K562 (cell line): Measurements from ENCODE around the gene PLXDC1. TPM values are rescaled to one million over a fixed set of nuclear protein-coding genes. Genes with fewer than 3 reads are reported as not detected.

Experiments used
- ATAC-seq: fragments of 200-7000 bp; cut with Tn5 transposase; 3 replicates; pipeline ENCODE4 v1.9.1; 2020; ENCODE audit warnings: moderate library complexity
- BruUV-seq: library from RNA; stranded (reverse); fragments of 400-500 nt; replicated peaks from 2 replicates; lab custom pipeline; 2021; lab: Mats Ljungman, UMichigan
- CTCF ChIA-PET: fragments of 300-600 bp; formaldehyde crosslinking; extraction: SDS; loops from one replicate; lab custom pipeline; 2021; ENCODE audit warnings: low intra/inter-chr PET ratio; lab: Yijun Ruan, JAX
- POLR2A ChIA-PET: fragments of 300-600, 350-650 bp; sonication (Branson Sonifier 250); formaldehyde crosslinking; extraction: SDS; loops from one replicate; lab custom pipeline; 2021; ENCODE audit warnings: antibody characterized with exemption, inconsistent platforms; lab: Yijun Ruan, JAX
- DNase-seq, 4 experiments: peaks; one replicate each; pipeline versions ENCODE4 v3.0.0 to v3.0.0-alpha.2; 2011 to 2018; ENCODE audit warnings: low spot score in 3 of 4, mixed read lengths in 3 of 4; ENCODE audit errors: extremely low read depth in 1 of 4
- FAIRE-seq: peaks from 2 replicates; lab custom pipeline; 2011; peaks lifted over from hg19 to GRCh38; lab: Jason Lieb, UNC
- H2AFZ ChIP-seq: 2 replicates; pipeline ENCODE4 v1.6.0; 2011; ENCODE audit warnings: low read depth, low read length, control low read depth, inconsistent platforms
- H3K27ac ChIP-seq: fragments of 200-600 bp; 3 replicates; pipeline ENCODE4 v1.8.0; 2011; ENCODE audit warnings: low read depth, mild to moderate bottlenecking, control low read depth, inconsistent platforms, low read length, moderate library complexity, mixed read lengths; ENCODE audit errors: extremely low read depth
- H3K27me3 ChIP-seq, 2 experiments: fragments of 300-600 bp in 1 of 2; 2 replicates in 1 of 2; 3 replicates in 1 of 2; pipeline versions ENCODE4 v1.6.0 to v1.8.0; 2011; ENCODE audit warnings: inconsistent platforms in 2 of 2, low read length in 2 of 2, mild to moderate bottlenecking in 1 of 2, mixed read lengths in 1 of 2, moderate library complexity in 1 of 2; ENCODE audit not compliant: control insufficient read depth in 2 of 2, insufficient read depth in 2 of 2
- H3K36me3 ChIP-seq: fragments of 300-600 bp; 3 replicates; pipeline ENCODE4 v1.8.0; 2011; ENCODE audit warnings: mild to moderate bottlenecking, low read length, inconsistent platforms; ENCODE audit not compliant: control insufficient read depth, insufficient read depth
- H3K4me1 ChIP-seq, 2 experiments: fragments of 200-600 bp in 1 of 2; replicated peaks in 1 of 2; 2 replicates in 1 of 2; 3 replicates in 1 of 2; pipeline versions ENCODE4 v1.5.1 to v1.8.0; 2011; ENCODE audit warnings: inconsistent platforms in 2 of 2, low read length in 2 of 2, mild to moderate bottlenecking in 1 of 2, mixed read lengths in 1 of 2, moderate library complexity in 1 of 2; ENCODE audit not compliant: control insufficient read depth in 2 of 2, insufficient read depth in 2 of 2
- H3K4me2 ChIP-seq: 2 replicates; pipeline ENCODE4 v1.6.1; 2011; ENCODE audit warnings: low read length, control low read depth, inconsistent platforms, mixed read lengths; ENCODE audit not compliant: insufficient read depth
- H3K4me3 ChIP-seq: fragments of 200-600 bp; sonication (generic), shearing (Covaris generic); 2 replicates; pipeline ENCODE4 v1.5.1; 2016; ENCODE audit warnings: control low read depth, inconsistent platforms
- H3K79me2 ChIP-seq: fragments of 200-600 bp; 3 replicates; pipeline ENCODE4 v1.8.0; 2011; ENCODE audit warnings: low read length, inconsistent platforms; ENCODE audit not compliant: control insufficient read depth, insufficient read depth
- H3K9ac ChIP-seq, 2 experiments: 2 replicates each; pipeline versions ENCODE4 v1.6.0 to v1.6.1; 2011; ENCODE audit warnings: low read depth in 2 of 2, low read length in 2 of 2, control low read depth in 1 of 2, inconsistent platforms in 1 of 2, mild to moderate bottlenecking in 1 of 2, mixed read lengths in 1 of 2; ENCODE audit not compliant: insufficient read depth in 1 of 2
- H3K9me1 ChIP-seq: one replicate; pipeline ENCODE4 v1.6.0; 2011; ENCODE audit warnings: inconsistent platforms, mild to moderate bottlenecking, low read length, moderate library complexity; ENCODE audit not compliant: control insufficient read depth, insufficient read depth
- H3K9me3 ChIP-seq: replicated peaks from 2 replicates; pipeline ENCODE4 v1.5.1; 2011; ENCODE audit warnings: low read depth, low read length, inconsistent platforms; ENCODE audit not compliant: control insufficient read depth, insufficient read depth
- H4K20me1 ChIP-seq: replicated peaks from 2 replicates; pipeline ENCODE4 v1.6.1; 2011; ENCODE audit warnings: low read length, inconsistent platforms, mixed read lengths; ENCODE audit not compliant: control insufficient read depth, insufficient read depth
- ARID1B ChIP-seq: fragments of 450-650 bp; IDR thresholded peaks from 2 replicates; pipeline ENCODE4 v1.6.1; 2016; ENCODE audit warnings: antibody characterized with exemption, mild to moderate bottlenecking, inconsistent platforms
- ATF3 ChIP-seq, 2 experiments: fragments of 450-650 bp in 1 of 2; sonication (generic) in 1 of 2; formaldehyde crosslinking in 1 of 2; IDR thresholded peaks in 1 of 2; conservative IDR thresholded peaks in 1 of 2; 2 replicates each; pipeline versions ENCODE4 v1.6.1 to v1.8.1; 2016 to 2023; ENCODE audit warnings: mild to moderate bottlenecking in 2 of 2, moderate library complexity in 2 of 2, inconsistent platforms in 1 of 2, missing genetic modification reagents in 1 of 2
- CBFA2T2 ChIP-seq: fragments of 450-650 bp; conservative IDR thresholded peaks from 2 replicates; pipeline ENCODE4 v1.6.1; 2017; ENCODE audit warnings: mild to moderate bottlenecking
- CBFA2T3 ChIP-seq: fragments of 450-650 bp; IDR thresholded peaks from 2 replicates; pipeline ENCODE4 v1.6.1; 2017
- CTBP1 ChIP-seq: fragments of 450-650 bp; IDR thresholded peaks from 2 replicates; pipeline ENCODE4 v1.6.1; 2016; ENCODE audit warnings: borderline replicate concordance
- DACH1 ChIP-seq: fragments of 450-650 bp; IDR thresholded peaks from 2 replicates; pipeline ENCODE4 v1.6.1; 2018; ENCODE audit not compliant: partially characterized antibody
- DPF2 ChIP-seq: fragments of 450-650 bp; IDR thresholded peaks from 2 replicates; pipeline ENCODE4 v1.6.1; 2016
- FOSL1 ChIP-seq: fragments of 200-800 bp; sonication (Bioruptor generic); conservative IDR thresholded peaks from 2 replicates; pipeline ENCODE4 v1.6.1; 2016; ENCODE audit warnings: missing genetic modification characterization, missing compliant biosample characterization
- HNRNPK ChIP-seq: fragments of 200-400 bp; formaldehyde crosslinking; IDR thresholded peaks from one replicate; pipeline ENCODE4 v1.6.1; 2018; ENCODE audit warnings: mild to moderate bottlenecking, low read depth, low read length; ENCODE audit not compliant: poor library complexity, severe bottlenecking
- JUND ChIP-seq, 2 experiments: IDR thresholded peaks; 2 replicates in 1 of 2; 3 replicates in 1 of 2; pipeline ENCODE4 v1.6.1; 2011; ENCODE audit warnings: borderline replicate concordance in 2 of 2, low read depth in 2 of 2, low read length in 2 of 2, improper control_type of control experiment in 1 of 2, missing biosample characterization in 1 of 2, missing genetic modification characterization in 1 of 2, missing genetic modification reagents in 1 of 2
- POU5F1 ChIP-seq: fragments of 150-350 bp; IDR thresholded peaks from 2 replicates; pipeline ENCODE4 v1.6.1; 2014; ENCODE audit warnings: borderline replicate concordance, low read length, low read depth, mild to moderate bottlenecking; ENCODE audit not compliant: partially characterized antibody
- RBM14 ChIP-seq: fragments of 200-400 bp; formaldehyde crosslinking; IDR thresholded peaks from 2 replicates; pipeline ENCODE4 v1.6.1; 2018; ENCODE audit warnings: low read depth, mild to moderate bottlenecking, low read length, moderate library complexity, borderline replicate concordance; ENCODE audit not compliant: insufficient read depth
- TCF3 ChIP-seq: sonication (generic); formaldehyde crosslinking; IDR thresholded peaks from 2 replicates; pipeline ENCODE4 v1.4.0; 2020; ENCODE audit warnings: mild to moderate bottlenecking, missing genetic modification reagents
- TEAD4 ChIP-seq, 2 experiments: sonication (generic) in 1 of 2; formaldehyde crosslinking in 1 of 2; IDR thresholded peaks; 2 replicates each; pipeline versions ENCODE4 v1.6.1 to v1.8.0; 2012 to 2022; ENCODE audit warnings: borderline replicate concordance in 1 of 2, inconsistent platforms in 1 of 2, low read length in 1 of 2, mild to moderate bottlenecking in 1 of 2, missing genetic modification reagents in 1 of 2
- U2AF2 ChIP-seq: fragments of 200-400 bp; formaldehyde crosslinking; optimal IDR thresholded peaks from 2 replicates; pipeline ENCODE3; 2017; ENCODE audit warnings: low read depth, mild to moderate bottlenecking, low read length
- ZBTB17 ChIP-seq: fragments of 450-650 bp; formaldehyde crosslinking; IDR thresholded peaks from 2 replicates; pipeline ENCODE4 v1.4.0; 2020; ENCODE audit warnings: mild to moderate bottlenecking
- ZBTB33 ChIP-seq: sonication (generic); formaldehyde crosslinking; IDR thresholded peaks from 2 replicates; pipeline ENCODE4 v1.8.1; 2023; ENCODE audit warnings: mild to moderate bottlenecking, missing genetic modification reagents
- WGBS: fragments of 100-300 bp; shearing (Covaris generic); methylation state at CpG from one replicate; pipeline ENCODE4 v1.1.6; 2016; ENCODE audit warnings: low coverage, mixed read lengths; ENCODE audit not compliant: insufficient coverage; ENCODE audit errors: missing lambda C conversion rate; 5-methylcytosine and 5-hydroxymethylcytosine counted together
- in situ Hi-C: fragments of 300-500 bp; cut with MboI; formaldehyde crosslinking; loops from 4 replicates; pipeline ENCODE4 v1.15.0; 2018; ENCODE audit warnings: inconsistent platforms, mixed read lengths
- intact Hi-C: fragments of 100-400 bp; cut with micrococcal nuclease; formaldehyde crosslinking; loops from 2 replicates; pipeline ENCODE4 v1.14.2; 2022
- polyA plus RNA-seq, 8 experiments: library from polyadenylated mRNA; depleted of rRNA in 4 of 8; stranded (reverse) in 5 of 8; unstranded in 3 of 8; fragments of >200 nt; fragmentation: Nextera tagmentation in 2 of 8; fragmentation: Illumina TruSeq in 1 of 8; extraction: Ambion mirVana in 2 of 8; extraction: Trizol in 1 of 8; gene quantifications; 2 replicates each; pipeline versions ENCODE4 v1.2.1 to v1.2.3, GENCODE V29; 2011 to 2014; ENCODE audit warnings: inconsistent platforms in 1 of 8, missing spikeins in 1 of 8
- total RNA-seq, 7 experiments: library from RNA; depleted of rRNA in 6 of 7; stranded (reverse); fragments of >200 nt in 6 of 7; fragmentation: Illumina TruSeq in 2 of 7; extraction: Trizol in 2 of 7; gene quantifications; 2 replicates each; pipeline versions ENCODE4 v1.2.1 to v1.2.3, GENCODE V29; 2011 to 2021; ENCODE audit warnings: low replicate concordance in 1 of 7

Gene PLXDC1
- total and polyA plus RNA-seq, 9 of the 15 experiments (the other 6 are each of a cell fraction or from before 2014, with no cell fraction given) = not detected

GRCh38 chr17:39104046-39104445, 47.4 kb downstream of the PLXDC1 start:
- CTCF ChIA-PET = no interaction called here
- no TSS peak for BruUV-seq
- TF ChIP-seq CBFA2T3 (peak; percentile 79), ZBTB17 (CRISPR knock-in tag) (no peak), JUND (IDR thresholded peaks at IDR 0.05; ENCODE audit: borderline replicate concordance, low read depth, low read length) (peak; percentile 85), JUND (tag; IDR thresholded peaks at IDR 0.05; ENCODE audit: borderline replicate concordance, low read depth, low read length) (peak; percentile 65; the same call in 1 of the 3 replicates), DPF2 (0 out of 2 replicates have a peak, but pooled peaks have one; percentile 31), TCF3 (CRISPR knock-in tag) (peak; percentile 42; the same call in 1 of the 2 replicates), ARID1B (peak; percentile 54), CBFA2T2 (peak; percentile 66), FOSL1 (tag) (peak; percentile 88), CTBP1 (no peak), RBM14 (no peak), U2AF2 (no peak), HNRNPK (no peak), TEAD4 (IDR thresholded peaks at IDR 0.05; ENCODE audit: low read length) (0 out of 2 replicates have a peak, but pooled peaks have one; percentile 48), TEAD4 (CRISPR knock-in tag; IDR thresholded peaks at IDR 0.05; ENCODE audit: borderline replicate concordance) (no peak), ZBTB33 (CRISPR knock-in tag) (no peak; the same call in 1 of the 2 replicates), DACH1 (peak; percentile 18), POU5F1 (no peak), ATF3 (IDR thresholded peaks at IDR 0.05) (peak; percentile 43; the same call in 1 of the 2 replicates), ATF3 (CRISPR knock-in tag; conservative IDR thresholded peaks at IDR 0.05) (no peak)

More at GRCh38 chr17:39104046-39104445, 47.4 kb downstream of the PLXDC1 start:
- in situ Hi-C loops (no loop called here), intact Hi-C loops (no loop called here)
- no peak overlapping the region for H2AFZ ChIP-seq
- H3K4me1 ChIP-seq = peaks cover 3 to 4% of the 10 kb centered on the region in 2 experiments; a peak in 2 of 5 replicates
- H3K79me2 ChIP-seq = no peaks in the 10 kb centered on the region
- FAIRE-seq = peak; percentile 79
- H4K20me1 ChIP-seq = 0 out of 2 replicates have a peak, but pooled peaks cover 8% of the 10 kb centered on the region
- WGBS = 6% methylated on average over 5 of the region's 5 CpGs
- peak; percentile 32 to 45 (median 40) for DNase-seq
- no peak overlapping the region for H3K4me2 ChIP-seq
- H3K9ac ChIP-seq = no peak overlapping the region
- POLR2A ChIA-PET = no interaction called here
- 0 out of 2 replicates have a peak, but pooled peaks cover 3% of the 10 kb centered on the region for H3K9me3 ChIP-seq
- H3K4me3 ChIP-seq = no peak overlapping the region
- no peaks in the 10 kb centered on the region for H3K36me3 ChIP-seq
- H3K9me1 ChIP-seq = peaks cover 6% of the 10 kb centered on the region
- peaks cover 48 to 68% of the 10 kb centered on the region in 2 experiments for H3K27me3 ChIP-seq
- peak; percentile 41; the same call in 2 of the 3 replicates for ATAC-seq
- H3K27ac ChIP-seq = no peak overlapping the region
